ENCODE measurements around the gene TPM3.
"Not testable (repeated sequence)": the region's sequence is repeated elsewhere in the genome, so short reads cannot be mapped to it uniquely, and the experiment has no call there.

The TPM3 gene

GRCh38 chr1:154191990-154192461 is at the start of gene TPM3:
Gene TPM3 (minus strand): TSS chr1:154192100. CDS start chr1:154192018, 82 bp downstream.
- in situ Hi-C loops (cut with MboI; ENCODE audit: low sequenced_read_pairs): no loop called here

GRCh38 chr1:154240294-154240833 is 48.5 kb upstream of the TPM3 start:
- in situ Hi-C loops (cut with MboI; ENCODE audit: low sequenced_read_pairs): no loop called here

- in situ Hi-C loops (cut with MboI; ENCODE audit: low sequenced_read_pairs): no loop called here
Measured at GRCh38 chr1:154239491-154239890, 47.6 kb upstream of the TPM3 start.

- in situ Hi-C loops (cut with MboI; ENCODE audit: low sequenced_read_pairs): no loop called here
Measured at GRCh38 chr1:154237880-154238506, 46.1 kb upstream of the TPM3 start.

GRCh38 chr1:154237435-154237834 is 45.5 kb upstream of the TPM3 start:
- in situ Hi-C loops (cut with MboI; ENCODE audit: low sequenced_read_pairs): no loop called here

GRCh38 chr1:154236855-154237254 is 45.0 kb upstream of the TPM3 start:
- in situ Hi-C loops (cut with MboI; ENCODE audit: low sequenced_read_pairs): no loop called here

- in situ Hi-C loops (cut with MboI; ENCODE audit: low sequenced_read_pairs): not testable (repeated sequence)
Measured at GRCh38 chr1:154233127-154233526, 41.2 kb upstream of the TPM3 start.

DNA sequence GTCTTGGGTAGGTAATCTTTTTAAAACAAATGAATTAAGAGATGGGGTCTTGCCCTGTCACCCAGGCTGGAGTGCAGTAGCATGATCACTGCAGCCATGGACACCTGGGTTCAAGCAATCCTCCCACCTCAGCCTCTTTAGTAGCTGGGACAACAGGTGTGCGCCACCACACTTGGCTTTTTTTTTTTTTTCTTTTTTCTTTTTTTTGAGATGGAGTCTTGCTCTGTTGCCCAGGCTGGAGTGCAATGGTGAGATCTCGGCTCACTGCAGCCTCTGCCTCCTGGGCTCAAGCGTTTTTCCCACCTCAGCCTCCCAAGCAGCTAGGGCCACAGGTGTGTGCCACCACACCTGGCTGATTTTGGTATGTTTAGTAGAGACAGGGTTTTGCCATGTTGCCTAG is 39.2 kb upstream of the TPM3 start:
- in situ Hi-C loops (cut with MboI; ENCODE audit: low sequenced_read_pairs): not testable (repeated sequence)

GRCh38 chr1:154225370-154225769 is 33.5 kb upstream of the TPM3 start:
- in situ Hi-C loops (cut with MboI; ENCODE audit: low sequenced_read_pairs): no loop called here

- in situ Hi-C loops (cut with MboI; ENCODE audit: low sequenced_read_pairs): no loop called here
Measured at GRCh38 chr1:154223621-154224020, 31.7 kb upstream of the TPM3 start.

GRCh38 chr1:154222918-154223317 is 31.0 kb upstream of the TPM3 start:
- in situ Hi-C loops (cut with MboI; ENCODE audit: low sequenced_read_pairs): no loop called here

GRCh38 chr1:154222518-154222917 is 30.6 kb upstream of the TPM3 start:
- in situ Hi-C loops (cut with MboI; ENCODE audit: low sequenced_read_pairs): no loop called here

GRCh38 chr1:154221278-154222001 is 29.5 kb upstream of the TPM3 start:
- in situ Hi-C loops (cut with MboI; ENCODE audit: low sequenced_read_pairs): no loop called here

DNA sequence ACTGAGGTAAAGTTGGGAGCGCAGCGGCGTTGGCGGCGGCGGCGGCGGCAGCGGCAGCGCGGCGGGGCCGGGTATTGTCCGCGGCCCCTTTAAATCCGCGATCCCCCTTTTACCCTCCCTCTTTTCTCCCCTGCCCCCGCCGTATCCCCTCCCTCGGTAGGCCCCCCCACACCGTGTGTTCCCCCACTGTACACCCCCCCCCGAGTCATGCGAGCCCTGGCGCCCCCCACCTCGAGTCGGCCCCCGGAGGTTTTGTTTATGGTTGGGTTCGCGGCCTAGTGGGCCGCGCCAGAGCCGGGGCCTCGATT is 29.0 kb upstream of the TPM3 start:
- in situ Hi-C loops (cut with MboI; ENCODE audit: low sequenced_read_pairs): no loop called here

DNA sequence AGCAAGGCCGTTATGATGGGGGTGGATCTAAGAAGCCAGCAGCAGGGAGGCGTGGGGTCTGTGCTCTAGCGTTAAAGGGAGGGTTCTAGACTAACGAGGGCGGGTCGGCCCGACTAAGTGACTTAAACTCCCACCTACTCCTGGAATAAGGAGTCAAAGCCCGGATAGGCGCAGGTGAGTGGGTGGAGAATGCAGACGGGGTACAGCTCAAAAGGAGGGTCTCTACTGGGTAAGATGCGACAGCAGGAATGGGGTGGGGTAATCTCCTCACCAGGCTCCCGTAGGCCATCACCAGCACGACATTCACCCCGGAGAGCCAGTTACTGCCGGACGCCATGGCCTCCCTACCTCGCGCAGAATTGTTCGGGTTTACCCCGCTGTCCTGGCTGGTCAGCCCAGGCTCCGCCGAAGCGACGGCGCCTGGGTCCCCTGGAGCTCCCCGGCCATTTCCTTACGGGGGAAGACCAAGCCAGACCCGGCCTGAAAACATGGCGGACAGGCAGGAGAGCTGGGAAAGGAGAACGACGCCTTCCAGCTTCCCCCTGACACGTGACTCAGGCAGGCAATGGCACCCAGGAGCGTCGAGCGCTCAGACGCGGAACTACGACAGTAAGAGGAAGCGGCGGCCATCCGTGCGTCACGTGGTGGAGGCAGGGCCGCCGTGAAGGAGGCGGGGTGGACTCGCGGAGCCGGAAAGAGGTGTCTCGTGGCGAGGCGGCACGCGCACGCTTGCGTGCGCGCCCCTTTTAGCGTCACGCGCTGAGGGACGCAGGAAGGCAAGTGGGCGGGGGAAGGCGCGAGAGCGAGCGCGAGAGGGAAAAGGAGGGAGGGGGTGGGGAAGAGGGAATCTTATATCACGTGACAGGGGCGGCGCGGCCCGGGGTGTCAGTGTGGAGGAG is 28.4 kb upstream of the TPM3 start, which contains the start of gene UBAP2L:
Gene UBAP2L (plus strand): TSS at position 885 of the 899 bp plus-strand sequence. CDS start 4,169 bp downstream, outside the sequence.
- in situ Hi-C loops (cut with MboI; ENCODE audit: low sequenced_read_pairs): no loop called here

DNA sequence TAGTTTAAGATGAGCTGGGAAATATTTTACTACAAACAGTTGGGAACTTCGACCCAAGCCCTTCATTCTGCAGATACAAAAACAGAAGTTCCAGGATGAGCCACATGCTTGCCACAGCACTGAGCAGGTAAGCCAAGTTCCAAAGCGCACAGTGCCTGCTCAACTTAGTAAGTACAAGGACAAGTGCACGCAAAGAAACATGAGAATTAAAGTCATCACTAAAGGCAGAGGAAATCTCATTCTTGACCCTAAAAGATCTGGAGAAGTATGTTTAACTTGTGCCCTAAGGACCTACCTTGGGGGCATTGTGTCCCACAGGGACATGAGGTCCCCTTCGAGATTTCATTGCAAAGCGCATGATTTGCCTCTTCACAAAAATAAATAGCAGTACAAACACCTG is 27.6 kb upstream of the TPM3 start:
- in situ Hi-C loops (cut with MboI; ENCODE audit: low sequenced_read_pairs): no loop called here

- in situ Hi-C loops (cut with MboI; ENCODE audit: low sequenced_read_pairs): no loop called here
Measured at GRCh38 chr1:154218545-154218944, 26.6 kb upstream of the TPM3 start.

GRCh38 chr1:154213274-154213673 is 21.4 kb upstream of the TPM3 start:
- in situ Hi-C loops (cut with MboI; ENCODE audit: low sequenced_read_pairs): no loop called here

DNA sequence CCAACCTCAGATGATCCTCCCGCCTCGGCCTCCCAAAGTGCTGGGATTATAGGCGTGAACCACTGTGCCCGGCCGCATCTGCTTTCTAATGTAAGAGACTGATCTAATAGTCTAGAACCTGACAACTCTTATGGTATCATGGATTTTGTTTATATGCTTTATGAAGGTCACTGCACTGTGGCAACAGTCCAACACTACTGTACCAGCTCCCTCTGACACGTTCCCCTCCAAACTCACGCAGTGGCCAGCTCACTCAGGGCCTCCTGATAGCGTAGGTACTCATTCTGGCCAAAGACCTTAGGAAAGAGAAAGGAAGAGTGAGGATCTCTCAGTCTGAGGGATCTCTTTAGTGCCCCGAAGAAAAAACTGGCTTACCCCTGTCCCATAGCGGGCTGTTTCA is 20.2 kb upstream of the TPM3 start:
- in situ Hi-C loops (cut with MboI; ENCODE audit: low sequenced_read_pairs): no loop called here

- in situ Hi-C loops (cut with MboI; ENCODE audit: low sequenced_read_pairs): no loop called here
Measured at GRCh38 chr1:154208677-154209388, 16.9 kb upstream of the TPM3 start.

DNA sequence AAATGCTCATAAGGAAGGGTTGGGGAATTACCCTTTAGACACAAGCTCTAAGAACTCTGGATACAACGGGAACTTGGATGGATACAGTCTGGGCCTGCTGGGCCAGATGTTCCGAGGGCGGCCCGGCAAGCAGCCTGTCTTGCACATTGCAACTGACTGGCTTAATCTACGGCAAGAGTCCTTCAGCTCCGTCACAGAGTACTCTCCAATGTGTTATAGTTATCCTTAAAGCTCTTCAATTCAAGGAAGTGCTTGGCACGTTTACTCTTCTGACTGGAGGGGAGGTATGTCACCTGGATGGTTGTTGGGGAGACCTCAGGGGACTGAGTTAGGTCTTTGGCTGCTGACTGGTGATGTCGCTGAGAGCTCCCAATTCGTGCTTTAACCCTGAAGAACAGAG is 15.4 kb upstream of the TPM3 start:
- in situ Hi-C loops (cut with MboI; ENCODE audit: low sequenced_read_pairs): no loop called here

Data from HL-60/S4 treated with retinoic acid at 250 ng/mL for 4 days and 3 days (cell line).